Caco-2 (cell line): ENCODE measurements around the gene CASP9. TPM values are rescaled to one million over a fixed set of nuclear protein-coding genes. Genes with fewer than 3 reads are reported as not detected.

Experiments used
- BruUV-seq: library from RNA; stranded (reverse); fragments of 400-500 nt; replicated peaks from 2 replicates; lab custom pipeline; 2021; lab: Mats Ljungman, UMichigan
- CTCF ChIA-PET: fragments of 300-600 bp; sonication (Branson Sonifier 250); formaldehyde crosslinking; loops from one replicate; lab custom pipeline; 2022; ENCODE audit warnings: antibody characterized with exemption; lab: Charles Lee
- POLR2A ChIA-PET: fragments of 300-600 bp; sonication (Branson Sonifier 250); formaldehyde crosslinking; loops from one replicate; lab custom pipeline; 2022; ENCODE audit warnings: antibody characterized with exemption; lab: Charles Lee
- DNase-seq, 2 experiments: peaks; one replicate each; pipeline versions ENCODE4 v3.0.0 to v3.0.0-alpha.2; 2020 to 2022
- H3K27me3 ChIP-seq: replicated peaks from 2 replicates; pipeline ENCODE4 v1.6.0; 2011; ENCODE audit warnings: low read length; ENCODE audit not compliant: control insufficient read depth, insufficient read depth
- H3K36me3 ChIP-seq: 2 replicates; pipeline ENCODE4 v1.5.1; 2011; ENCODE audit warnings: low read length; ENCODE audit not compliant: control insufficient read depth, insufficient read depth
- H3K4me1 ChIP-seq: fragments of 250-450 bp; sonication (Bioruptor Pico); 2 replicates; pipeline ENCODE4 v1.5.1; 2020; ENCODE audit warnings: mild to moderate bottlenecking
- H3K4me3 ChIP-seq: 2 replicates; pipeline ENCODE4 v1.5.1; 2011; ENCODE audit warnings: low read depth, mild to moderate bottlenecking, control low read depth, low read length
- H3K9me3 ChIP-seq: fragments of 250-450 bp; sonication (Bioruptor Pico); 2 replicates; pipeline ENCODE4 v1.5.1; 2020; ENCODE audit warnings: mild to moderate bottlenecking, moderate library complexity
- H3K27ac Mint-ChIP-seq: one replicate; pipeline ENCODE4 v1.8.0; 2022; ENCODE audit warnings: mixed read lengths; ENCODE audit not compliant: unreplicated experiment
- H3K27me3 Mint-ChIP-seq: one replicate; pipeline ENCODE4 v1.8.0; 2022; ENCODE audit warnings: mixed read lengths; ENCODE audit not compliant: insufficient read depth, unreplicated experiment
- H3K36me3 Mint-ChIP-seq: one replicate; pipeline ENCODE4 v1.8.0; 2022; ENCODE audit warnings: mild to moderate bottlenecking, mixed read lengths; ENCODE audit not compliant: insufficient read depth, unreplicated experiment
- H3K4me1 Mint-ChIP-seq: one replicate; pipeline ENCODE4 v1.8.0; 2022; ENCODE audit warnings: low read depth, mixed read lengths; ENCODE audit not compliant: unreplicated experiment
- H3K4me3 Mint-ChIP-seq: one replicate; pipeline ENCODE4 v1.8.0; 2022; ENCODE audit warnings: mild to moderate bottlenecking, moderate library complexity, mixed read lengths; ENCODE audit not compliant: unreplicated experiment
- H3K9me3 Mint-ChIP-seq: one replicate; pipeline ENCODE4 v1.8.0; 2022; ENCODE audit warnings: mixed read lengths; ENCODE audit not compliant: unreplicated experiment
- CTCF ChIP-seq, 2 experiments: fragments of 200-600 bp in 1 of 2; IDR thresholded peaks; 1 replicate in 1 of 2; 2 replicates in 1 of 2; pipeline versions ENCODE4 v1.5.1 to v1.8.0; 2011 to 2022; ENCODE audit warnings: antibody characterized with exemption in 1 of 2, control low read depth in 1 of 2, inconsistent platforms in 1 of 2, low read depth in 1 of 2, low read length in 1 of 2, mild to moderate bottlenecking in 1 of 2, moderate library complexity in 1 of 2; ENCODE audit not compliant: insufficient read depth in 1 of 2, severe bottlenecking in 1 of 2, unreplicated experiment in 1 of 2
- intact Hi-C: fragments of 100-400 bp; cut with micrococcal nuclease; formaldehyde crosslinking; loops from one replicate; pipeline ENCODE4 v1.10.0; 2022; ENCODE audit not compliant: unreplicated experiment
- total RNA-seq: library from RNA; stranded (reverse); gene quantifications from 2 replicates; pipeline ENCODE4 v1.2.3, GENCODE V29; 2022

CASP9 gene
- total RNA-seq, 1 experiment from 2014 or later = 9.9 TPM

- Mint-ChIP-seq H3K4me3 (no peak within 1 kb of the TSS), H3K27ac (no peak within 1 kb of the TSS)
- POLR2A ChIA-PET = no interaction called here
Measured at GRCh38 chr1:15456313-15456954, 67.6 kb downstream of the CASP9 start, which contains the start of gene CELA2A. CELA2A (plus strand) TSS chr1:15456732; CDS start chr1:15456754, 22 bp downstream.

DNA sequence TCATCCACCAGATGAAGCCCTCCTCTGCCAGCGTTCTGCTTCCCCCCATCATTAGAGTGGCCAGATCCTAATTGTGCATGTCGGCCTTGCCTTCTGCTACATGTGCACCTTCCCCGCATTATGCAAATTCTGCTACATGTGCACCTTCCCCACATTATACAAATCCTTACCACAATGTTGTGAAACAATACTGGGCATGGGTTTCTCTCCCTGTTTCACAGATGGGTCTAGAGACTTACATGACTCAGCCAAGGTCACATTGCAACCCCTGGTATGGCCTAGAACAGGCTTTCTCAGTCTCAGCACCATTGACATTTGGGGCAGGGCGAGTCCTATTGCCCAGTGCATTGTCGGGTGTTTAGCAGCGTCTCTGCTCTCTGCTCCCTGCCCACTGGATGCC is 68.5 kb downstream of the CASP9 start:
- no peaks in the 10 kb centered on the region for H3K27me3 ChIP-seq
- Mint-ChIP-seq H3K36me3 (no peaks in the 10 kb centered on the region), H3K9me3 (no peaks in the 10 kb centered on the region), H3K27me3 (no peaks in the 10 kb centered on the region), H3K27ac (no peak overlapping the region), H3K4me3 (no peak overlapping the region), H3K4me1 (peaks cover 11% of the 10 kb centered on the region)
- intact Hi-C loops = no loop called here
- CTCF ChIA-PET = no interaction called here
- no TSS peak for BruUV-seq
- no peak for DNase-seq
- no peaks in the 10 kb centered on the region for H3K36me3 ChIP-seq
- H3K4me3 ChIP-seq = no peak overlapping the region
- no peaks in the 10 kb centered on the region for H3K9me3 ChIP-seq
- TF ChIP-seq CTCF (IDR thresholded peaks at IDR 0.05; ENCODE audit: insufficient read depth in 1 of 2, low read depth in 1 of 2, low read length in 1 of 2, severe bottlenecking in 1 of 2, unreplicated experiment in 1 of 2) = no peak
- H3K4me1 ChIP-seq = 0 out of 2 replicates have a peak, but pooled peaks cover 5% of the 10 kb centered on the region
- POLR2A ChIA-PET = interaction anchor here (0.6 kb wide), 1 partner anchor 24 kb away, joined by 4 read pairs; no protein-coding TSS in a partner anchor

More at GRCh38 chr1:15456313-15456954, 67.6 kb downstream of the CASP9 start, which contains the start of gene CELA2A:
- intact Hi-C loops = no loop called here
- CTCF ChIA-PET = no interaction called here
- H3K4me1 ChIP-seq = 0 out of 2 replicates have a peak, but pooled peaks cover 5% of the 10 kb centered on the region
- Mint-ChIP-seq H3K27me3 (no peaks in the 10 kb centered on the region), H3K4me1 (peaks cover 11% of the 10 kb centered on the region), H3K36me3 (no peaks in the 10 kb centered on the region), H3K9me3 (no peaks in the 10 kb centered on the region)
- H3K4me3 ChIP-seq = no peak within 1 kb of the TSS
- TF ChIP-seq CTCF (IDR thresholded peaks at IDR 0.05; ENCODE audit: insufficient read depth in 1 of 2, low read depth in 1 of 2, low read length in 1 of 2, severe bottlenecking in 1 of 2, unreplicated experiment in 1 of 2) = no peak
- no peaks in the 10 kb centered on the region for H3K9me3 ChIP-seq
- H3K36me3 ChIP-seq = no peaks in the 10 kb centered on the region
- no peaks in the 10 kb centered on the region for H3K27me3 ChIP-seq
- no TSS peak for BruUV-seq
- no peak for DNase-seq

DNA sequence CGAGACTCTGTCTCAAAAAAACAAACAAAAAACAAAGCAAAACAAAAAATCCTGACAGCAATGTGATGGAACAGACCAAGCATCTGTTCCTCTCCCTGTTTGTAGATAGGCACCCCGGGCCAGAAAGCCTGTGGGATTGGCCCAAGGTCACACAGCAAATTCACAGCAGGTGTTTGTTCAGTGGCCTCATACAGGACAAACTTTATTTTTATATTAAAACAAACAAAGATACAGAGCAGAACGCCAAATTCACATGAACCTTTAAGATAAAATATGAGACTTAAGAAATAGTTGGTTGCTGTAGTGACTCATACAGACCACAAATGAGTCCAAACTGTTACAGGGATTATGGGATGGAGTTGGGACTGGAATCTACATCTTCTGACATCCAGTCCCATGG is 69.8 kb downstream of the CASP9 start:
- BruUV-seq = no TSS peak
- intact Hi-C loops = no loop called here

More for the DNA sequence above, 69.8 kb downstream of the CASP9 start:
- CTCF ChIA-PET = no interaction called here
- peaks cover 11% of the 10 kb centered on the region for H3K4me1 Mint-ChIP-seq
- Histone ChIP-seq H3K4me1 (0 out of 2 replicates have a peak, but pooled peaks cover 5% of the 10 kb centered on the region), H3K27me3 (no peaks in the 10 kb centered on the region), H3K9me3 (no peaks in the 10 kb centered on the region), H3K36me3 (no peaks in the 10 kb centered on the region), H3K4me3 (no peak overlapping the region)
- TF ChIP-seq CTCF (IDR thresholded peaks at IDR 0.05; ENCODE audit: insufficient read depth in 1 of 2, low read depth in 1 of 2, low read length in 1 of 2, severe bottlenecking in 1 of 2, unreplicated experiment in 1 of 2) = no peak
- H3K4me3 Mint-ChIP-seq = no peak overlapping the region
- POLR2A ChIA-PET = no interaction called here
- no peak overlapping the region for H3K27ac Mint-ChIP-seq
- H3K9me3 Mint-ChIP-seq = no peaks in the 10 kb centered on the region
- H3K27me3 Mint-ChIP-seq = no peaks in the 10 kb centered on the region
- no peak for DNase-seq
- no peaks in the 10 kb centered on the region for H3K36me3 Mint-ChIP-seq
